GM21423 (cell line): ENCODE results near the gene AK1.
A peak's percentile ranks its signal among the peaks of the same experiment; 100 is the strongest.

Source experiments
- ATAC-seq: cut with Tn5 transposase; IDR thresholded peaks from one replicate; pipeline ENCODE4 v1.9.1; 2021; ENCODE audit warnings: mild to moderate bottlenecking, moderate library complexity; ENCODE audit not compliant: unreplicated experiment

Gene AK1

DNA sequence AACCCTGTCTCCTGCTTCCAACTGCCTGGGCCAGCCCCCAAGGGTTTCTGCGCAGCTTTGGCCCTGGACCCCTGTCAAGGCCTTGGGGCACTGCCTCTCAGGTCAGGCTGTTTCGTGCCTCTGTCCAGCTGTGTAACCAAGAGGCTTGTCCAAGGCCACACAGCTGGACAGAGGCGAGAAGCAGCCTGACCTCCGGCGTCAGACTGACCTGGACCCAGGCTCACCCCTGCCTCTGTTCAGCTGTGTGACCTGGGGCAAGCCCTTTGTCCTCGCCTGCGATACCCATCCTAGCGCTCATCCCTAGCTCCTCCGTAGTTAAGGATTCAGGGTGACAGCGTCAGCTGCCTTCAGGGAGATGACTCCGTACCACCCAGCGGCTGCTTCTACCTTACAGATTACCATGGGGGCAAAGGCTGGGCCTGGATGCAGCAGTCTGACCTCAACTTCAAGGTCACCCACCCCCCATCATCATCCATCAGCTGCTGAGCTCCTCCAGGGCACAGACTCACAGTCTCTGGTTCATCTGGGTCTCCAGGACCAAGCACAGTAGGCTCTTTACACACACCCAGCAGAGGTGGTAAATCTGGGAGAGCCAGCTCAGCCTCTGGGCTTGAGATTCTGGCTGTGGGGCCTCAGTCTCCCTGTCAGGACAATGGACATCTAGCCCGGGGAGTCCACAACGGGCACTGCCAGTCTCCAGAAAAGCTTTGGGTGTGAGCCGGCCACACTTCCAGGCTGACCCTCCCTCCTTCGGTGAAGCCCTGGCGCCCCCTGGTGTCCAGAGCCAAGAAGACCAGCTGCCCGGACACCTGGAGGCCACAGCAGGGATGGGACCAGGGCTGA, 7.9 kb downstream of the AK1 start:
- peak; percentile 40 for ATAC-seq

GRCh38 chr9:127868278-127868902, 9.1 kb downstream of the AK1 start:
- ATAC-seq: no peak

- ATAC-seq: no peak
These were observed 9.9 kb downstream of the AK1 start for GRCh38 chr9:127867356-127868277.

DNA sequence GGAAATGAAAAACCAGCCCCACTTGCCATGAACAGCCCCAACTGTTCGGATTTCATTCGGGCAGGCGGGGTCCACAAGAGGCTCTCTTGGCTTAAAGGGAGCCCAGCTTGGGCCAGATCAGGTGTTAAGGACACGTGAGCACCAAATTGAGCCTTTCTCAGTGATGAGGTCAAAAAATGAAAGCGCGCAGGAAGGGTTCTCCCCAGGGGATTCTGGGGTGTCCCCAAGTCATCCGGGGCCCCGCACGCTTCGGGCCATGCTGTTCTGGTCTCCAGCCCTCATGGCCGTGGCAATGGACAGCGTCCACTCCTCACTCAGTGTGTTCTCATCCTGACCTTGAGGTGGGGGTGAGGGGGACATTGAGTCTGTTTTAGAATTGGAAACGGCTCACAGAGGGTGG, 10.9 kb downstream of the AK1 start:
- no peak for ATAC-seq

DNA sequence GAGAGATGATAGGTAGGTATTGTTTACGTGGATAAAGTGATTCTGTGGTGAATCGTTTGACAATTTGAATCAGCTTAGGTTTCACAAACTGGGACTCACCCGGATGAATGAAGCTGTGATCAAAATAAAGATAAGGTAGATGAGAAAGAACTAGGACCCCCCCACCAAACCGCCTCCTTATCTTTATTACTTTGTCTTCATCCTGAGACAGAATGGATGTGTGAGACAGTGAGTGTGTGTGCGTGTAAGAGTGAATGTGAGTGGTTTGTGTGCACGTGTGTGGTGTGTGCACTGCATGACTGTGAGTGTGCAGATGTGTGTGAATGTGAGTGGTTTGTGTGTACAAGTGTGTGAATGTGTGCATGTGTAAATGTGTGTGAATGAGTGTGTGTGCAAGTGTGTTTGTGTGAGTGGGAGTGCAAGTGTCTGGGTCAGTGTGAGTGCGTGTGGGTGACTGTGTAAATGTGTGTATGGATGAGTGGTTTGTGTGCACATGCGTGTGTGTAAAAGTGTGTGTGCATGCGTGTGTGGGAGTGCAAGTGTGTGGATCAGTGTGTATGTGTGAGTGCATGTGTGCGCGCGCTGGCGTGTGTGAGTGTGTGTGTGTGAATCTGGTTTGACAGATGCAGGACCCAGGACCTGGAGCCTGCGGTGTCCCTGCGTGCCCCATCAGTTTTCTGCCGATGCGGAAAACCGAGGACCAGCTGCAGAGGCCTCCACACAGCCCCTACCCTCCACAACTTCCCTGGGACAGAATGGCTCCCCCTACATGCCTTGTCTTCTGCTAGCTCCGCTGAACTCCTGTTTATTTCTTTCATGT, 11.6 kb downstream of the AK1 start:
- ATAC-seq: no peak

DNA sequence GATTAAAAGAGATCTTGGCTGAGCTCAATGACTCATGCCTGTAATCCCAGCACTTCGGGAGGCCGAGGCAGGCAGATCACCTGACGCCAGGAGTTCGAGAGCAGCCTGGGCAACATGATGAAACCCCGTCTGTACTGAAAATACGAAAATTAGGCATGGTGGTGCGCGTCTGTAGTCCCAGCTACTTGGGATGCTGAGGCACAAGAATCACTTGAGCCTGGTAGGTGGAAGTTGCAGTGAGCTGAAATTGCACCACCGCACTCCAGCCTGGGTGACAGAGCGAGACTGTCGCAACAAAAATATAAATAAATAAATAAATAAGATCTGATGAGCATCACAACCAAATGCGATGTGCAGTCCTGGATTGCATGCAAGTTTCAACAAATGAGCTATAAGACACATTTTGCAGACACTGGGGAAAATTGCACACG, 14.3 kb downstream of the AK1 start:
- ATAC-seq: no peak

DNA sequence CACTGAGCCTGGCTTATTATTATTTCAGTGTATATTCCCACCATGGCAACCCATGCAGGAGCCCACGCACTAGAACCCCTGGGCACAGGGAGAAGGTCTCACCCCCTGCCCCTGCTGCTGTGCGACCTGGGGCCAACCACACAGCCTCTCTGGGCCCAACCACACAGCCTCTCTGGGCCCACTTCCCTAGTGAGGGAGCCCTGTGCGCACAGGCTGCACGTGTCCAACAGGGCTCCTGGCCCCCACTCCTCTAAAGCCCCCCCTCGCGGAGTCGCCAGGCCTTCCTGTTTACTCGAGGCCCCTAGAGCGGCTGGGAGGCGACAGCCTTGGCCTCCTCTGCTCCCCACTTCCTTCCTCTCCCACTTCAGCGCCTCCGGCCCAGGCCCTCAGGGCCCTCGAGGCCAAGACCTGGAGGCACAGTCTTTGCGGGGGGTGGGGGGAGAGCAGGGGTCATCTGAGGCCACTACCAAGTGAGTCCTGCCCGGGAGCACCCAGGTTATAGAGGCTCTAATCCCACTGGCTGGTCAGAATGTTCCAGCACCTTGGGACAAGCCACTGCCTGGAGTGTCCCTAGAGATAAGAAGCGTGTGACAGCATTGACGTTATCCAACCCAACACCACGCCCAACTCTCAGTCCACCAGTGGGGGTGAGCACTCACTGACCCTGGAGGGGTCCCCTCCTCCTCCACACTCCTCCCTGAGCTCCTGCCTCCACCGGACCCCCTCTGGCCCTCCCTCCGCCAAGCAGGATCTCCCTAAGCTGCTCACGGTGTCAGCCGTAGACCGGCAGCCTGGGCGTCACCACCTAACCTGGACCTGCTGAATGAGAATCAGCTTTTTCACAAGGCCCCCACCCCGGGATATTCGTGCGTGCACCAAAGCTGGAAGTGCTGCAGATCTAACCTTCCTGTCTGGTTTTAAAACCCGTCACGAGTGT, 15.1 kb downstream of the AK1 start:
- ATAC-seq: no peak

- ATAC-seq: no peak
These were observed 16.7 kb downstream of the AK1 start for GRCh38 chr9:127860779-127861178.

DNA sequence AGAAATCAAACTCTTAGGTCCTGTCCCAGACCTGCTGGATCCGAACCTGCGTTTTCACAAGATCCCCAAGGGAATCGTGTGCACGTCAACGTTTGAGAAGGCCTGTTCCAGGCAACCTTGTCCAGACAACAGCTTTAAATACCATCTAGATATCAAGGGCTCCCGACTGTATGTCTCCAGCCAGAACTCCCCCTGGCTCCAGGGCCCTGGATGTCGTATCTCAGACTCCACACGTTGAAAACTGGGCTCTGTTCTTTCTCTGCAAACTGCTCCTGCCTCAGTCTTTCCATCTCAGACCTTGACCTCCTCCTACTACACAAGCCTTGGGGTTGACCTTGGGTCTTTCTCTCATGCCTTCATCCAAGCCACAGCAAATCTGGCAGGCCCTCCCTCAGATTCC, 17.2 kb downstream of the AK1 start:
- no peak for ATAC-seq

- ATAC-seq: no peak
These were observed 19.4 kb downstream of the AK1 start for GRCh38 chr9:127858041-127858512.

DNA sequence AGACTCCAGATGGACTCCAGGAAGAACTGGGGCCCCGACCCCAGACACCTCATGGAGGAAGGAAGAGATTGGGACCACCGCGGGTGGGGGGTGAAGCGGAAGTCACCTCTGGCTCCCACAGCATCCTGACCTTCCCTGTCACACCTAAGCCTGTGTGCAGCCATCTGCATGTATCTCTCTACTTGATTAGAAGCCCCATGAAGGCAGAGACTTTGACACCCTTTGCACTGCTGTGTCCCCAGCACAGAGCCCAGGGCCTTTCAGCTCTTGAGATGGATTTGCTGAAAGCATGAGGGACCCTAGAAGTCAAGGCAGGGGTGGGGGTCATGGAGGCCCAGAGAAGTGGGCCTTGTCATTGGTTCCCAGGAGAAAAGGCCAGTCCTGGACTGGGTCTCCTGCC, 20.2 kb downstream of the AK1 start:
- no peak for ATAC-seq

- ATAC-seq: no peak
These were observed 20.8 kb downstream of the AK1 start for GRCh38 chr9:127856729-127857116.

DNA sequence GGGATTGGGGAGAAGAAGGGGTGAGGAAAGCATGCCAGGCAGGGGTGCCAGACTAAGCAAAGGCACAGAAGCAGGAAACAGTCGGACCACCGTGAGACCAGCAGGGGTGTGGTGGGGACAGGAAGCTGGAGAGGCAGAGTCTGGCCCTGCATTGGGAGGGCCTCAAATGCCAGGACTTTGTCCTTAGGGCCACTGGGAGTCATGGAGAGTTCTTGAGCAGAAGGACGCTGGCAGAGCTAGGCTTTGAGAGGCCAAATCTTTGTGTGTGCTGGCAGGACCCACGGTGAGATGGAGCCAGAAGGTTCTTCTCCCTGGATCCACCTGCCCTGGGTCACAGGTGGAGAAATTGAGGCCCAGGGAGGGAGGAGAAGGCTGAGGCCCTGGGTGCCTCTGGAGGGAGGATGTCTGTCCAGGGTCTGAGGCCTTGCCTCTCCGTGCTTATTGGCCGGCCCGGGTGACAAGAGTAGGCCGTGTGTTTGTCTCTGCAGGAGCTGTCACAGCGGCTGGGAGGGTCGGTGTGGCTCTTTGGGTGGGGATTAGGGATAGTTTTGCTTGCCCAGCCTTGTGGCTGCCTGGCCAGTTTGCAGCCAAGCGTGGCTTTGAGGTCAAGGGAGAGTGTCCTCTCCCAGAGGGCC, 21.3 kb downstream of the AK1 start:
- no peak for ATAC-seq

- no peak for ATAC-seq
These were observed 22.0 kb downstream of the AK1 start for GRCh38 chr9:127855522-127855921.

DNA sequence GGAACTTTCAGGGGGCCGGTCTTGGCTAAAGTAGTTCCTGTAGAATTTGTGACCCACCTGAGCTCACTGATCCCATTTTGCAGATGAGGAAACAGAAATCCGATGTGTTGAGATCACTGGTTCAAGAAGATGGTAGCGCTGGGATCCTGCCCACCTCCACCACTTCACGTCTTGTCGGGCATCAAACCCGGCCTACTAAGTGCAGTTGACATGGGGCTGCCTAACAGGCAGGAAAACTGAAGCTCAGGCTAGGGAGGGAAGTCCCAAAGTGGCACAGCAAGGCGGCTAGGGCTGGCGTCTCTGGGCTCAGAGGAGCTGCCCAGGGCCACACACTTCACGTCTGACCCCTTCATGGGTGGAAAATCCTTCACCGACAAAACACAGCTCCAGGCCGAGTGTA, 22.5 kb downstream of the AK1 start:
- ATAC-seq: no peak

- ATAC-seq: no peak
These were observed 23.2 kb downstream of the AK1 start, which contains the start of gene ENG for GRCh38 chr9:127854184-127854806. ENG (minus strand) TSS chr9:127854658; CDS start chr9:127854355, 303 bp downstream.

GRCh38 chr9:127853312-127854183, 23.9 kb downstream of the AK1 start:
- ATAC-seq: no peak
